GM23248 (cell line): ENCODE data around the gene PGAP3. TPM values are rescaled to one million over a fixed set of nuclear protein-coding genes. Genes with fewer than 3 reads are reported as not detected.

Experiments
- DNase-seq: peaks from one replicate; pipeline ENCODE4 v3.0.0-alpha.2; 2015
- H2AFZ ChIP-seq: fragments of 200-600 bp; sonication (generic); 2 replicates; pipeline ENCODE4 v1.6.1; 2016; ENCODE audit warnings: antibody characterized with exemption
- H3F3A ChIP-seq: fragments of 200-600 bp; sonication (generic); 2 replicates; pipeline ENCODE4 v1.6.1; 2016; ENCODE audit warnings: mild to moderate bottlenecking, antibody characterized with exemption, mixed run types; ENCODE audit not compliant: insufficient read depth
- H3K27ac ChIP-seq: fragments of 200-600 bp; sonication (generic); 2 replicates; pipeline ENCODE4 v1.5.1; 2016; ENCODE audit warnings: mild to moderate bottlenecking
- H3K27me3 ChIP-seq: fragments of 200-600 bp; sonication (generic); replicated peaks from 2 replicates; pipeline ENCODE4 v1.6.1; 2016; ENCODE audit warnings: mild to moderate bottlenecking; ENCODE audit not compliant: insufficient read depth
- H3K36me3 ChIP-seq: fragments of 200-600 bp; sonication (generic); 2 replicates; pipeline ENCODE4 v1.6.1; 2016; ENCODE audit warnings: low read depth, mild to moderate bottlenecking
- H3K4me1 ChIP-seq: fragments of 200-600 bp; sonication (generic); 2 replicates; pipeline ENCODE4 v1.6.1; 2016; ENCODE audit warnings: mild to moderate bottlenecking; ENCODE audit not compliant: insufficient read depth
- H3K4me2 ChIP-seq: fragments of 200-600 bp; sonication (generic); one replicate; pipeline ENCODE4 v1.6.1; 2016; ENCODE audit warnings: mild to moderate bottlenecking; ENCODE audit not compliant: unreplicated experiment
- H3K4me3 ChIP-seq: fragments of 200-600 bp; sonication (generic); 2 replicates; pipeline ENCODE4 v1.5.1; 2016; ENCODE audit warnings: mild to moderate bottlenecking
- H3K79me2 ChIP-seq: fragments of 200-600 bp; sonication (generic); 2 replicates; pipeline ENCODE4 v1.6.1; 2016; ENCODE audit warnings: mild to moderate bottlenecking; ENCODE audit not compliant: insufficient read depth
- H3K9ac ChIP-seq: fragments of 200-600 bp; sonication (generic); 2 replicates; pipeline ENCODE4 v1.6.1; 2016; ENCODE audit warnings: mild to moderate bottlenecking
- H3K9me2 ChIP-seq: fragments of 200-600 bp; sonication (generic); 2 replicates; pipeline ENCODE4 v1.6.1; 2016; ENCODE audit warnings: mixed run types, mild to moderate bottlenecking, moderate library complexity; ENCODE audit not compliant: insufficient read depth
- H3K9me3 ChIP-seq: fragments of 200-600 bp; sonication (generic); one replicate; pipeline ENCODE4 v1.6.1; 2017; ENCODE audit warnings: low read depth
- H4K20me1 ChIP-seq: fragments of 200-600 bp; sonication (generic); 2 replicates; pipeline ENCODE4 v1.6.0; 2016; ENCODE audit not compliant: insufficient read depth
- EZH2 ChIP-seq: fragments of 200-600 bp; sonication (generic); IDR thresholded peaks from 2 replicates; pipeline ENCODE4 v1.6.1; 2018; ENCODE audit warnings: antibody characterized with exemption, mild to moderate bottlenecking; ENCODE audit not compliant: insufficient read depth, poor library complexity, severe bottlenecking
- EZH2phosphoT487 ChIP-seq: fragments of 200-600 bp; sonication (generic); IDR thresholded peaks from 2 replicates; pipeline ENCODE4 v1.6.1; 2018; ENCODE audit warnings: antibody characterized with exemption, moderate library complexity, mild to moderate bottlenecking, low read depth; ENCODE audit not compliant: insufficient read depth
- WGBS, 2 experiments: methylation state at CpG; one replicate each; pipeline ENCODE4 v1.1.6; 2015 to 2017; ENCODE audit warnings: low lambda C conversion rate in 2 of 2, low coverage in 1 of 2; ENCODE audit errors: missing lambda C conversion rate in 2 of 2; 5-methylcytosine and 5-hydroxymethylcytosine counted together
- in situ Hi-C: fragments of 300-500 bp; cut with MboI; formaldehyde crosslinking; loops from 2 replicates; pipeline ENCODE4 v1.15.0; 2020
- polyA plus RNA-seq: library from polyadenylated mRNA; unstranded; fragments of >200 nt; fragmentation: Nextera tagmentation; extraction: Ambion mirVana; gene quantifications from 2 replicates; pipeline ENCODE4 v1.2.1, GENCODE V29; 2016
- total RNA-seq: library from RNA; depleted of rRNA; stranded (reverse); fragments of >200 nt; shearing (Covaris generic); gene quantifications from 2 replicates; pipeline ENCODE4 v1.2.3, GENCODE V29; 2014

PGAP3 gene
- total and polyA plus RNA-seq, 2 experiments from 2014 or later, result 10.6 to 14.2 TPM

DNA sequence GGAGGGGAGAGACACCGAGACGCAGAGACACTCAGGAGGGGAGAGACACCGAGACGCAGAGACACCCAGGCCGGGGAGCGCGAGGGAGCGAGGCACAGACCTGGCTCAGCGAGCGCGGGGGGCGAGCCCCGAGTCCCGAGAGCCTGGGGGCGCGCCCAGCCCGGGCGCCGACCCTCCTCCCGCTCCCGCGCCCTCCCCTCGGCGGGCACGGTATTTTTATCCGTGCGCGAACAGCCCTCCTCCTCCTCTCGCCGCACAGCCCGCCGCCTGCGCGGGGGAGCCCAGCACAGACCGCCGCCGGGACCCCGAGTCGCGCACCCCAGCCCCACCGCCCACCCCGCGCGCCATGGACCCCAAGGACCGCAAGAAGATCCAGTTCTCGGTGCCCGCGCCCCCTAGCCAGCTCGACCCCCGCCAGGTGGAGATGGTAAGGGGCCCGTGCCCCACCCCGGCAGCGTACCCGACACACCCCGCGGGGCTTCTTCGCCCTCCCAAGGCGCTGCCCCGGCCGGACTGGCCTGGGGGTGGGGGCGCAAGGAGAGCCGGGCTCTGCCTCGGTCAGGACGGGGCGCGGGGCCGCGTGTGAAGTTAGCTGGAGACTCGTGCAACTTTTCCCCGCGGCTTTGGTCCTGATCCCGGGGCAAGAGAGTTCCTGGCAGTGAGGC, 60.7 kb downstream of the PGAP3 start:
- Histone ChIP-seq H3K27me3 (peaks cover 44% of the 10 kb centered on the region), H3K4me2 (peak overlapping the region; percentile 72), H3K36me3 (no peaks in the 10 kb centered on the region), H2AFZ (peak overlapping the region; percentile 38; the same call in 1 of the 2 replicates), H3K9me3 (no peaks in the 10 kb centered on the region), H3K9ac (no peak overlapping the region), H3K4me1 (no peaks in the 10 kb centered on the region), H3F3A (peaks cover 5% of the 10 kb centered on the region; the same call in 1 of the 2 replicates), H3K27ac (no peak overlapping the region), H3K9me2 (no peaks in the 10 kb centered on the region), H3K4me3 (peak overlapping the region; percentile 56), H4K20me1 (no peaks in the 10 kb centered on the region), H3K79me2 (no peaks in the 10 kb centered on the region)
- in situ Hi-C loops, result loop anchor here (10.0 kb wide), 1 partner anchor 128 kb away; no protein-coding TSS in a partner anchor
- DNase-seq, result no peak
- WGBS, 2 experiments, result 1 to 10% methylated on average over 26 to 51 of the region's 72 CpGs
- TF ChIP-seq EZH2 (no peak), EZH2phosphoT487 (no peak)

DNA sequence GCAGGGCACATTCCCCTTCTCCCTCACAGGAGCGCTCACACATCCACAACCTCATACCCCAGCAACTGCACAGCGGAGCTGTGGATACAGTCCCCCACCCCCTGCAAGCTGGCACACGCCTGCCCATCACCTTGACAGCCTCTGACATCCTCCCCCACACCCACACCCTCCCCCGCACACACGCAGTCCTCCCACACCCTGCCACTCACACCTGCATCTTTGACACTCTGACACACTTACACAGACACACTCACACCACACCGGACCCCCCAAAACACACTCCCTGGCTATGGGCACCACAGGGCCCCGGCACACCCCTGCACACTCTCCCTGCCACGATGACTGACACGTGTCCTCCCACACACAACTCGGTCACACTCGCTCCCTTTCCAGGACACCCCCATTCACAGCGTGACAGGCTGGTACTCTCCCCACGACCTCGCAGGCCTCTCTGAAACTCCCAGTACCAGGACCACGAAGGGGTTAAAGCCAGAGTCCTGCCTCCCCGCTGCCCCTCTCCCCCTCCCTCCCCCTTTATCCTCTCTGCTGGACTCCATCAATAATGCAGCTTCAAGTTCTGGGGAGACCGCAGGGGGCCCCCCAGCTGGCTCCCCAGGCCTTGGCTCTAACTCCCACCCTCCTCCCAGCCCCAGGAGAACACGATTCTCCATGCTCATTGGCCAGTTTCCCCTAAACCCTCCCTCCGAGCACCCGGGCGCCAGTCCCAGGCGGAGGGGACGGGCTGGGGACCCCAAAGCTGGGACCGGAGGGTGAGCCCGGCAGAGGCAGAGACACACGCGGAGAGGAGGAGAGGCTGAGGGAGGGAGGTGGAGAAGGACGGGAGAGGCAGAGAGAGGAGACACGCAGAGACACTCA, 61.4 kb downstream of the PGAP3 start, which contains the start of gene PPP1R1B:
TSS of gene PPP1R1B (plus strand) at position 782 of the 876 bp plus-strand sequence. CDS start 441 bp downstream, outside the sequence.
- Histone ChIP-seq H3K27ac (no peak within 1 kb of the TSS), H4K20me1 (no peaks in the 10 kb centered on the region), H2AFZ (peak within 1 kb of the TSS; percentile 38; the same call in 1 of the 2 replicates), H3K4me1 (no peaks in the 10 kb centered on the region), H3K4me2 (peak within 1 kb of the TSS; percentile 72), H3K27me3 (peaks cover 40% of the 10 kb centered on the region), H3K79me2 (no peaks in the 10 kb centered on the region), H3K9me2 (no peaks in the 10 kb centered on the region), H3K4me3 (peak within 1 kb of the TSS; percentile 56), H3K9ac (no peak within 1 kb of the TSS), H3F3A (peaks cover 7% of the 10 kb centered on the region; the same call in 1 of the 2 replicates), H3K9me3 (no peaks in the 10 kb centered on the region), H3K36me3 (no peaks in the 10 kb centered on the region)
- in situ Hi-C loops, result loop anchor here (10.0 kb wide), 1 partner anchor 128 kb away; no protein-coding TSS in a partner anchor
- peak; percentile 24 for DNase-seq
- WGBS, 2 experiments, result 4 to 8% methylated on average over 22 to 29 of the region's 29 CpGs
- TF ChIP-seq EZH2 (peak; percentile 74), EZH2phosphoT487 (0 out of 2 replicates have a peak, but pooled peaks have one; percentile 20)

DNA sequence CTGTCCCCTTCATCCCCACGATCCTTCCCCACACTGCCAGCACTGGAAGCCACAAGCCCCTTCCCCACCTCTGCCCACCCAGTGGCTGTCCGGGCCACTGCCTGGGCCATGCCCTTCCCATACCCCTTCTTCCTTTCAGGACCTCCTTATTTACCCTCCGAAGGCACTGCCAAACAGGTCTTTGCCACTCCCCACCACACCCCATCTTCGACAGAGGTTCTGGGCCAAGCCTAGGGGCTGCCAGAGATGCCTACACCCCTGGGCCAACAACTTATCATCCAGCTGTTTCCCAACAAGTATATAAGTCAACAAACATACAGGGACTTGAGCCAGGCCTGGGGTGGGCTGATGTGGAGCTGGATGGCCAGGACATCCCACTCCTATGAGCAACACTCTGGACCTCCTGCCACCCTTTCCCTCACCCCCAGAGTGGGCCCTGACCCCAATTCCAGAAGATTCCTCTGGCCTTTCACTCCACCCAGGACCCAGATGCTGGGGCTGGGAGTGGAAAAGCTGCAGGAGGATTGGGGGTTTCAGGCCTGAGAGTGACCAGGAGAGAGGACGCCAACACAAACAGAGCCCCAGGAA, 62.6 kb downstream of the PGAP3 start:
- in situ Hi-C loops, result loop anchor here (10.0 kb wide), 1 partner anchor 130 kb away; no protein-coding TSS in a partner anchor
- Histone ChIP-seq H2AFZ (no peak overlapping the region), H3K27me3 (peaks cover 40% of the 10 kb centered on the region), H4K20me1 (no peaks in the 10 kb centered on the region), H3K4me1 (no peaks in the 10 kb centered on the region), H3K4me3 (no peak overlapping the region), H3K4me2 (no peak overlapping the region), H3F3A (peaks cover 7% of the 10 kb centered on the region; the same call in 1 of the 2 replicates), H3K79me2 (no peaks in the 10 kb centered on the region), H3K9ac (no peak overlapping the region), H3K36me3 (no peaks in the 10 kb centered on the region), H3K9me3 (no peaks in the 10 kb centered on the region), H3K27ac (no peak overlapping the region), H3K9me2 (no peaks in the 10 kb centered on the region)
- TF ChIP-seq EZH2 (no peak), EZH2phosphoT487 (no peak)
- DNase-seq, result no peak
- WGBS, 2 experiments, result 47 to 57% methylated on average over 4 of the region's 5 CpGs

DNA sequence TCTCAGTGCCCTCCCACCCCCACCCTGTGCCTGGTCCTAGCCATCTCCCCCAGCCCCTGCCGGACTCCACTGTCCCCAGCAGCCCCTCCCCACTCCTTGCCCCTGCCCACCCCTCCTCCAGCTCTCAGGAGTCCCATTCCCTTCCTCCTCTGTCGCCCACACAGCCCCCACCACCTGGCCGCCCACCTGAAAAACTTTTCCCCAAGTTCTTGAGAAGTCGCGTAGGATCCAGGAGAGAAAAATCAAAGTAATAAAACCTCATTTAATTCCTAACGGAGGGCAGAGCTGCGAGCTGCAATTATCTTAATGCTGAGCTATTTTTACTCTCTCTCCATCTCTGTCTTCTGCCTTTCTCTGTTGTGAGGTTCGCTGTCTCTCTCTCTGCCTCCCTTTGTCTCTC, 63.5 kb downstream of the PGAP3 start:
- no peaks in the 10 kb centered on the region for H4K20me1 ChIP-seq
- no peak overlapping the region for H3K4me2 ChIP-seq
- no peaks in the 10 kb centered on the region for H3K9me2 ChIP-seq
- no peak overlapping the region for H2AFZ ChIP-seq
- H3K79me2 ChIP-seq, result no peaks in the 10 kb centered on the region
- no peak for TF ChIP-seq EZH2
- no peak for TF ChIP-seq EZH2phosphoT487
- no peaks in the 10 kb centered on the region for H3K9me3 ChIP-seq
- no peak overlapping the region for H3K4me3 ChIP-seq
- no peak overlapping the region for H3K27ac ChIP-seq
- H3K36me3 ChIP-seq, result no peaks in the 10 kb centered on the region
- no peak overlapping the region for H3K9ac ChIP-seq
- WGBS, 2 experiments, result 50 to 56% methylated on average over 8 of the region's 8 CpGs
- peaks cover 7% of the 10 kb centered on the region; the same call in 1 of the 2 replicates for H3F3A ChIP-seq
- DNase-seq, result no peak
- in situ Hi-C loops, result loop anchor here (10.0 kb wide), 1 partner anchor 130 kb away; no protein-coding TSS in a partner anchor
- H3K27me3 ChIP-seq, result peaks cover 34% of the 10 kb centered on the region
- no peaks in the 10 kb centered on the region for H3K4me1 ChIP-seq
